ENCODE results near the gene FH. TPM values are rescaled to one million over a fixed set of nuclear protein-coding genes. Genes with fewer than 3 reads are reported as not detected.

The FH gene
- total and polyA plus RNA-seq, 2 of the 13 experiments (the other 11 are each of a cell fraction or from before 2014, with no cell fraction given): 39.2 to 152 TPM

GRCh38 chr1:241479294-241479693 lies 40.3 kb downstream of the FH start:
- no peak for TF ChIP-seq IRX3 (CRISPR knock-in tag; IDR thresholded peaks at IDR 0.05; ENCODE audit: borderline replicate concordance, low read depth)
- no peak overlapping the region for H3K9ac ChIP-seq (ENCODE audit: insufficient read depth, low read depth, low read length)
- no peaks in the 10 kb centered on the region for H3K27me3 ChIP-seq (ENCODE audit: control insufficient read depth in 1 of 2, insufficient read depth in 2 of 2, low read length in 2 of 2)
- ATAC-seq (no peak), FAIRE-seq (no peak), DNase-seq (ENCODE audit: low spot score) (no peak)
- no peak overlapping the region for H3K4me2 ChIP-seq (ENCODE audit: low read depth, low read length)
- no peaks in the 10 kb centered on the region for H3K4me1 ChIP-seq (ENCODE audit: insufficient read depth, low read length)
- no TSS peak for BruUV-seq (replicated peaks)
- in situ Hi-C loops (cut with HindIII; ENCODE audit: extremely low pct_ligation_motif_present, low pct_unique_long_range_greater_than_20kb): loop anchor here (25.0 kb wide), 1 partner anchor 592 kb away; no protein-coding TSS in a partner anchor
- intact Hi-C loops (cut with micrococcal nuclease; ENCODE audit: unreplicated experiment): no loop called here
- no peaks in the 10 kb centered on the region for H4K20me1 ChIP-seq (ENCODE audit: insufficient read depth, low read length)
- no peak overlapping the region for H3K27ac ChIP-seq (ENCODE audit: extremely low read length, insufficient read depth, low read length)
- H3K4me3 ChIP-seq (replicated peaks in 1 of 3; ENCODE audit: insufficient read depth in 1 of 3, low read depth in 2 of 3, low read length in 3 of 3): no peak overlapping the region
- H3K9me3 ChIP-seq (ENCODE audit: low read length): no peaks in the 10 kb centered on the region
- ChIA-PET CTCF (ENCODE audit: low intra/inter-chr PET ratio, low total read pairs) (no interaction called here), POLR2A (no interaction called here)
- H2AFZ ChIP-seq (ENCODE audit: low read length): no peak overlapping the region
- H3K36me3 ChIP-seq (replicated peaks in 1 of 2; ENCODE audit: control insufficient read depth in 1 of 2, insufficient read depth in 2 of 2, low read length in 2 of 2): no peaks in the 10 kb centered on the region
- H3K79me2 ChIP-seq (ENCODE audit: insufficient read depth, low read length): no peaks in the 10 kb centered on the region

- H3K27ac ChIP-seq (ENCODE audit: extremely low read length, insufficient read depth, low read length): no peak overlapping the region
- CTCF ChIA-PET (ENCODE audit: low intra/inter-chr PET ratio, low total read pairs): no interaction called here
- BruUV-seq (replicated peaks): no TSS peak
- H2AFZ ChIP-seq (ENCODE audit: low read length): no peak overlapping the region
- H3K9ac ChIP-seq (ENCODE audit: insufficient read depth, low read depth, low read length): no peak overlapping the region
- no peaks in the 10 kb centered on the region for H3K36me3 ChIP-seq (replicated peaks in 1 of 2; ENCODE audit: control insufficient read depth in 1 of 2, insufficient read depth in 2 of 2, low read length in 2 of 2)
- no peaks in the 10 kb centered on the region for H3K27me3 ChIP-seq (ENCODE audit: control insufficient read depth in 1 of 2, insufficient read depth in 2 of 2, low read length in 2 of 2)
- intact Hi-C loops (cut with micrococcal nuclease; ENCODE audit: unreplicated experiment): no loop called here
- FAIRE-seq (no peak), DNase-seq (ENCODE audit: low spot score) (no peak), ATAC-seq (no peak)
- H3K79me2 ChIP-seq (ENCODE audit: insufficient read depth, low read length): no peaks in the 10 kb centered on the region
- in situ Hi-C loops (cut with HindIII; ENCODE audit: extremely low pct_ligation_motif_present, low pct_unique_long_range_greater_than_20kb): loop anchor here (25.0 kb wide), 1 partner anchor 588 kb away; no protein-coding TSS in a partner anchor
- no peaks in the 10 kb centered on the region for H4K20me1 ChIP-seq (ENCODE audit: insufficient read depth, low read length)
- no peaks in the 10 kb centered on the region for H3K4me1 ChIP-seq (ENCODE audit: insufficient read depth, low read length)
- H3K9me3 ChIP-seq (ENCODE audit: low read length): no peaks in the 10 kb centered on the region
- POLR2A ChIA-PET: no interaction called here
- H3K4me3 ChIP-seq (replicated peaks in 1 of 3; ENCODE audit: insufficient read depth in 1 of 3, low read depth in 2 of 3, low read length in 3 of 3): no peak overlapping the region
- no peak for TF ChIP-seq ZEB1 (IDR thresholded peaks at IDR 0.05; ENCODE audit: insufficient replicate concordance, low read depth)
- TF ChIP-seq SP140L (CRISPR knock-in tag; IDR thresholded peaks at IDR 0.05; ENCODE audit: borderline replicate concordance): no peak
- 38% methylated on average over 1 of the region's 1 CpG for WGBS (ENCODE audit: low lambda C conversion rate)
- H3K4me2 ChIP-seq (ENCODE audit: low read depth, low read length): no peak overlapping the region
These were observed 43.9 kb downstream of the FH start for GRCh38 chr1:241475671-241476070.
